ENCODE measurements around the gene GLDN. TPM values are rescaled to one million over a fixed set of nuclear protein-coding genes. Genes with fewer than 3 reads are reported as not detected.

GLDN gene
- total RNA-seq (2012; rRNA removed), result under 0.01 and 0.44 TPM in 2 replicates

DNA sequence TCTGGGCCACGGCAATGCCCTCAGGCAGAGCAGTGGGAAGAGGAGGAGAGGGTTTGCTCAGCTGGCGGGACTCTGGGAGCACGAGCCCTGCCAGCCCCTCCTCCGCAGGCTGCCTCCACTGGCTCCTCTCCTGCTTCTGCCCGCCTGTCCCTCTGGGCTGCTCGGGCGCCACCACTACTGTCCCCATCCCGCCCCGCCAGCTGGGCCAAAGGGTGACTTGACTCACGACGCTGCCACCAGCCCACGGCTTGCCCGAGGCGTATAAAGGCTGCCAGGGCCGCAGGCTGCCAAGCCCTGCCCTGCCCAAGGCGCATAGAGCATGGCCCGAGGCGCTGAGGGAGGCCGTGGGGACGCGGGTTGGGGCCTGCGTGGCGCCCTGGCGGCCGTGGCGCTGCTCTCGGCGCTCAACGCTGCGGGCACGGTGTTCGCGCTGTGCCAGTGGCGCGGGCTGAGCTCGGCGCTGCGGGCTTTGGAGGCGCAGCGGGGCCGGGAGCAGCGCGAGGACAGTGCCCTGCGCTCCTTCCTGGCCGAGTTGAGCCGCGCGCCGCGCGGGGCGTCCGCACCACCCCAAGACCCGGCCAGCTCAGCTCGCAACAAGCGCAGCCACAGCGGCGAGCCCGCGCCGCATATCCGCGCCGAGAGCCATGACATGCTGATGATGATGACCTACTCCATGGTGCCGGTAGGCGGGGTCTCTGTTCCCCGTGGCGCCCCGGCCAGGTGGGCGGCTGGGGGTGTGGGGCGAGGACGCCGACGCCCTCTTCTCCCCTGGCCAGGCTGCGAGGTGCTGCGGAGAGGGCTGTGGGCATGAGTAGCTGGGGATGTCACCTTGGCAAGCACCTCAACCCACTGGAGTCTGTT, at the start of gene GLDN:
TSS of gene GLDN (plus strand) at position 290 of the 861 bp plus-strand sequence. CDS start at position 320, 30 bp downstream.
- no peaks in the 10 kb centered on the region for H3K36me3 ChIP-seq (ENCODE audit: insufficient read depth, low read length)
- peak within 1 kb of the TSS; percentile 74 for H3K4me3 ChIP-seq (ENCODE audit: low read length)
- peak within 1 kb of the TSS; percentile 97 for H3K4me2 ChIP-seq (ENCODE audit: low read length)
- peaks cover 14% of the 10 kb centered on the region for H3K4me1 ChIP-seq (ENCODE audit: control insufficient read depth, insufficient read depth, low read length)
- H3K9me3 ChIP-seq (replicated peaks; ENCODE audit: low read length), result no peaks in the 10 kb centered on the region
- peak within 1 kb of the TSS; percentile 29 for H3K9ac ChIP-seq (ENCODE audit: low read depth, low read length)
- H3K27me3 ChIP-seq (ENCODE audit: control insufficient read depth, insufficient read depth, low read length), result peaks cover 44% of the 10 kb centered on the region

DNA sequence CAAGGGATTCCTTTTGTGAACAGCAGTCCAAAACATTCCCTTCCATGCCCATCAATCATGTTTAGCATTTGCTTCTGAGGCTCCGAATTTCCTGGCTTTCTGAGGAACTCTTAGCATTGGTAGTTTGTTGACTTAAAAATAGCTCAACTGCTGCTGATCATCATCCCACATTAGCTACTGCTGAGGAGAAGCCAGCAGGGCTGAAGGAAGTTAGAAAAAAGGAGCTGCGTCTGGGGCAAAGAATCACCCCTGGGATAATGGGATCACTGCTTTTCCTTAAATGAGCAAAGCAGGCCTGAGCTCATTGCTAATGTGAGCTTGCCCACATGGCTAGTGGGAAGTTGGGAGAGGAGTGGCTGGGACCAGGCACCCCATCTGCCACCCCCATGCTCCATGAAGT, 42.8 kb upstream of the GLDN start:
- Histone ChIP-seq H3K4me3 (ENCODE audit: low read length) (no peak overlapping the region), H3K9me3 (replicated peaks; ENCODE audit: low read length) (no peaks in the 10 kb centered on the region), H3K27me3 (ENCODE audit: control insufficient read depth, insufficient read depth, low read length) (peaks cover 35% of the 10 kb centered on the region), H3K4me1 (ENCODE audit: control insufficient read depth, insufficient read depth, low read length) (no peaks in the 10 kb centered on the region), H3K4me2 (ENCODE audit: low read length) (no peak overlapping the region), H3K36me3 (ENCODE audit: insufficient read depth, low read length) (no peaks in the 10 kb centered on the region), H3K9ac (ENCODE audit: low read depth, low read length) (no peak overlapping the region)

DNA sequence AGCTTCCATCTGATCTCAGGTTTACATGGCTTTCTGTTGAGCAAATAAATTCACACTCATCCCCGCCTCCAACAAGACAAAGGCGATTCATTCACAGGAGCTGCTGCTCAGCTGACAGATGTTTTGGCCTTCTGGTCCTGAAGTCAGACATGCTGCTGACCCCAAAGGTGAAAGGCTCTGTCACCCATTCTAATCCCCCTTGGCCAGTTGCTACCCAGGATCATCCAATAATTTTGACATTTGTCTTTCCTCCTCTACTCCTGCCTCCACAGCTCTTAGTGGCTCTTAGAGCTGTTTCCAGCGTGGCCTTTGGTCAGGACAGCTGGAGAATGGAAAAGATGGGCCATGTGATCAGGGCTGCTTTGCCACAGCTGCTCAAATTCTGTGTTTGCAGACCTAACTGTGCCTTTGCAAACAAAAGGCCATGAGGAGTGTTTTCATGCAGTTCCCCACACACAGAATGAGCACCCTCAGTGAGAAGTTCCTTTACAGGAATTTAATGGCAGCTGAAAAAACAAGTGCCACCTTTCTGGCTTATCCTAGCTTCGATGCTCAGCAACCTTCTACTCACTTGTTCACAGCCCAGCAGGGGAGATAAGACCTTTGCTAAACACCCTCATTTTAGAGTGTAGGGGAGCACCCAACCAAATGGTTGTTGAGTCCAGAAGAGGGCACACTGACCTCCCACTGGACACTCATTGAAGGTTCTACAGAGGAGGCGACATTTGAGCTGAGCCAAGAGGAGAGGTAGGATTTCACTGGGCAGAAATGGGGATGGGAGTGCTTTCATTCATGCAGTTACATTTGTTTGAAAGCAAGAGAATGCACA, 42.1 kb upstream of the GLDN start:
- Histone ChIP-seq H3K4me2 (ENCODE audit: low read length) (no peak overlapping the region), H3K9me3 (replicated peaks; ENCODE audit: low read length) (no peaks in the 10 kb centered on the region), H3K36me3 (ENCODE audit: insufficient read depth, low read length) (no peaks in the 10 kb centered on the region), H3K4me3 (ENCODE audit: low read length) (no peak overlapping the region), H3K27me3 (ENCODE audit: control insufficient read depth, insufficient read depth, low read length) (peaks cover 35% of the 10 kb centered on the region), H3K9ac (ENCODE audit: low read depth, low read length) (no peak overlapping the region), H3K4me1 (ENCODE audit: control insufficient read depth, insufficient read depth, low read length) (no peaks in the 10 kb centered on the region)

DNA sequence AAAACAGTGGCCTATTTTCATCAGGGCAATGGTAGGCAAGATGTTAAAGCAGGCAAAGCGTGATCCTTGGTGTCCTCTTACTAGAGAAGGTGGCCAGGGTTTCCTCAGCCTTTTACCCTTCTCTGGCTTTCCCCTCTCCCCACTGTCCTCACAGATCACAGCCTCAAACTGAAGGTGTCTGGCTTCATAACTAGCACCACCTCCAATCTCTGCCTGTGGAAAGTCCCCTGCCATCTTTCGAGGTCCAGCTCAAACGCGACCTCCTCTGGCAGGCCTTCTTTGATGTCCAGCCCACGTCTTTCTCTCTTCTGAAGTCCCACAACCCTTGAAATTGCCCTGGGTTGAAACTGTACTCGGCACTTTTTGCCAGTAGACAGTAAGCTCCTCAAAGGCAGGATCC, 39.0 kb upstream of the GLDN start:
- no peak overlapping the region for H3K4me2 ChIP-seq (ENCODE audit: low read length)
- H3K27me3 ChIP-seq (ENCODE audit: control insufficient read depth, insufficient read depth, low read length), result peaks cover 15% of the 10 kb centered on the region
- H3K9me3 ChIP-seq (replicated peaks; ENCODE audit: low read length), result no peaks in the 10 kb centered on the region
- no peak overlapping the region for H3K4me3 ChIP-seq (ENCODE audit: low read length)
- H3K4me1 ChIP-seq (ENCODE audit: control insufficient read depth, insufficient read depth, low read length), result peaks cover 2% of the 10 kb centered on the region
- no peak overlapping the region for H3K9ac ChIP-seq (ENCODE audit: low read depth, low read length)
- no peaks in the 10 kb centered on the region for H3K36me3 ChIP-seq (ENCODE audit: insufficient read depth, low read length)

DNA sequence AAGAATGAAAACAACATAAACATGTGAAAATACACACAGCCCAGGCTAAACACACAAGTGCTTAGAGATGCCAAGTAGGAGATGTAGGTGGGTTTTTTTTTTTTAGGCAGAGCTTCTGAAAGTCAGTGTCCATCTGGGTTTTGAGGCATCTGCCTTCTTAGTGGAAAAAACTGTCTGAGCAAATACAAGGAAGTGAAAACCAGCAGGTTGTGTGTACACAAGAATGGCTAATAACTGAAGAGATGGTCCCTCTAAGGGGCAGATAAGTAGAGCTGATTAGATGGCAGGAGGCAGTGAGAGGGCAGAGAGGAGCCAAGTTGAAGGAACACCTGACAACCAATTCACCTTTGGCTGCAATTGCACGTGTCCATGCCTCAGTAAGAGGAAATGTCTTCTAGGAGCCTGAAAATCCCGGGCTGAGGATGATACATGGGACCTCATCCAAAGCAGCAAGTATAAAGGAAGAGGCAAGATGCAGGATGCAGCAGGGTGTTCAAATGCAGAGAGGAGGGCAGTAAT, 37.9 kb upstream of the GLDN start:
- peaks cover 7% of the 10 kb centered on the region for H3K27me3 ChIP-seq (ENCODE audit: control insufficient read depth, insufficient read depth, low read length)

DNA sequence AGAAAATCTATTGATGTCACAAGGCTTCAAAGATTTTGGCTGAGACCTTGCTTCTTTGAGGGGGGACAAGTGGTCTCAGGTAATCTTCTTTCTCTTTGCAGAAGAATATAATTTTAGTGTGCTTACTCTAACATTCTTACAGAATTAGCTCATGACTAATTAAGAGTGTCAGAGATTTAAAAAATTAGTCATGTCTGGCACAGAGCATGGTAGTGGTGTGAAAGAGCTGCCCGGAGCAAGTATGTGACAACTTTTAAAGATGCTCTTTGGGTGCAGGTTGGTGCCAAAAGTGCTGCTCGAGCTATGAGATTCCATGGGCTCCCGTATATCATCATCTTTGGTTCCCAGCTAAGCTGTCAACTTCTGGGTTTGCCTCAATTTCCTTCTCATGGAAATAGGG, 34.1 kb upstream of the GLDN start:
- H3K9me3 ChIP-seq (replicated peaks; ENCODE audit: low read length), result no peaks in the 10 kb centered on the region
- H3K4me1 ChIP-seq (ENCODE audit: control insufficient read depth, insufficient read depth, low read length), result peaks cover 12% of the 10 kb centered on the region
- peaks cover 10% of the 10 kb centered on the region for H3K27me3 ChIP-seq (ENCODE audit: control insufficient read depth, insufficient read depth, low read length)
- H3K4me3 ChIP-seq (ENCODE audit: low read length), result no peak overlapping the region
- no peaks in the 10 kb centered on the region for H3K36me3 ChIP-seq (ENCODE audit: insufficient read depth, low read length)
- no peak overlapping the region for H3K4me2 ChIP-seq (ENCODE audit: low read length)
- H3K9ac ChIP-seq (ENCODE audit: low read depth, low read length), result no peak overlapping the region

More for the DNA sequence above, 37.9 kb upstream of the GLDN start:
- H3K4me2 ChIP-seq (ENCODE audit: low read length), result no peak overlapping the region
- H3K36me3 ChIP-seq (ENCODE audit: insufficient read depth, low read length), result no peaks in the 10 kb centered on the region
- no peak overlapping the region for H3K4me3 ChIP-seq (ENCODE audit: low read length)
- H3K4me1 ChIP-seq (ENCODE audit: control insufficient read depth, insufficient read depth, low read length), result peaks cover 8% of the 10 kb centered on the region
- H3K9ac ChIP-seq (ENCODE audit: low read depth, low read length), result no peak overlapping the region
- H3K9me3 ChIP-seq (replicated peaks; ENCODE audit: low read length), result no peaks in the 10 kb centered on the region

- Histone ChIP-seq H3K9me3 (replicated peaks; ENCODE audit: low read length) (no peaks in the 10 kb centered on the region), H3K36me3 (ENCODE audit: insufficient read depth, low read length) (no peaks in the 10 kb centered on the region), H3K4me3 (ENCODE audit: low read length) (no peak overlapping the region), H3K4me1 (ENCODE audit: control insufficient read depth, insufficient read depth, low read length) (peaks cover 12% of the 10 kb centered on the region), H3K9ac (ENCODE audit: low read depth, low read length) (no peak overlapping the region), H3K27me3 (ENCODE audit: control insufficient read depth, insufficient read depth, low read length) (peaks cover 15% of the 10 kb centered on the region), H3K4me2 (ENCODE audit: low read length) (no peak overlapping the region)
Observed at GRCh38 chr15:51307811-51308210, 33.6 kb upstream of the GLDN start.

DNA sequence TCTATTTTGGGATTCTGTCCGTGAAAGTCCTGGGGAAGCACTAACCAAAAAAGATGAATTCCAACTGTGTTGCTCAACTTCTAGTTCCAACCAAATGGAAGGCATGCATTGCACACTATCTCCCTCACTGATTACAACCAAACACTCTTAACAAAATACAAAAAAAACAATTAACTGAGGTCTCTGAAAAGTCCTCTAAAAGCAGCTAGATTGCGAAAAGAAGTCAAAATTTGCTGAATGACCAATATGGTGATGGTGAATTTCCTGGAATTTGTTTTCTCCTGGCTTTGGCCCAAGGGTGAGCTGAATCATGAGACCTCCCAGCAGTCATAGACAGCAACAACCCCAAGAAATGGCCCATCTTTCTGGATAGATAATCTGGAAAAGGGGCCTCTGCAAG, 31.4 kb upstream of the GLDN start:
- no peaks in the 10 kb centered on the region for H3K36me3 ChIP-seq (ENCODE audit: insufficient read depth, low read length)
- H3K9ac ChIP-seq (ENCODE audit: low read depth, low read length), result no peak overlapping the region
- no peak overlapping the region for H3K4me3 ChIP-seq (ENCODE audit: low read length)
- no peaks in the 10 kb centered on the region for H3K9me3 ChIP-seq (replicated peaks; ENCODE audit: low read length)
- peaks cover 15% of the 10 kb centered on the region for H3K27me3 ChIP-seq (ENCODE audit: control insufficient read depth, insufficient read depth, low read length)
- H3K4me2 ChIP-seq (ENCODE audit: low read length), result no peak overlapping the region
- H3K4me1 ChIP-seq (ENCODE audit: control insufficient read depth, insufficient read depth, low read length), result peaks cover 12% of the 10 kb centered on the region

- H3K4me1 ChIP-seq (ENCODE audit: control insufficient read depth, insufficient read depth, low read length), result peaks cover 12% of the 10 kb centered on the region
- H3K4me3 ChIP-seq (ENCODE audit: low read length), result no peak overlapping the region
- no peaks in the 10 kb centered on the region for H3K9me3 ChIP-seq (replicated peaks; ENCODE audit: low read length)
- H3K36me3 ChIP-seq (ENCODE audit: insufficient read depth, low read length), result no peaks in the 10 kb centered on the region
- H3K27me3 ChIP-seq (ENCODE audit: control insufficient read depth, insufficient read depth, low read length), result peaks cover 15% of the 10 kb centered on the region
- no peak overlapping the region for H3K4me2 ChIP-seq (ENCODE audit: low read length)
- H3K9ac ChIP-seq (ENCODE audit: low read depth, low read length), result no peak overlapping the region
Observed at GRCh38 chr15:51311510-51311909, 29.9 kb upstream of the GLDN start.

DNA sequence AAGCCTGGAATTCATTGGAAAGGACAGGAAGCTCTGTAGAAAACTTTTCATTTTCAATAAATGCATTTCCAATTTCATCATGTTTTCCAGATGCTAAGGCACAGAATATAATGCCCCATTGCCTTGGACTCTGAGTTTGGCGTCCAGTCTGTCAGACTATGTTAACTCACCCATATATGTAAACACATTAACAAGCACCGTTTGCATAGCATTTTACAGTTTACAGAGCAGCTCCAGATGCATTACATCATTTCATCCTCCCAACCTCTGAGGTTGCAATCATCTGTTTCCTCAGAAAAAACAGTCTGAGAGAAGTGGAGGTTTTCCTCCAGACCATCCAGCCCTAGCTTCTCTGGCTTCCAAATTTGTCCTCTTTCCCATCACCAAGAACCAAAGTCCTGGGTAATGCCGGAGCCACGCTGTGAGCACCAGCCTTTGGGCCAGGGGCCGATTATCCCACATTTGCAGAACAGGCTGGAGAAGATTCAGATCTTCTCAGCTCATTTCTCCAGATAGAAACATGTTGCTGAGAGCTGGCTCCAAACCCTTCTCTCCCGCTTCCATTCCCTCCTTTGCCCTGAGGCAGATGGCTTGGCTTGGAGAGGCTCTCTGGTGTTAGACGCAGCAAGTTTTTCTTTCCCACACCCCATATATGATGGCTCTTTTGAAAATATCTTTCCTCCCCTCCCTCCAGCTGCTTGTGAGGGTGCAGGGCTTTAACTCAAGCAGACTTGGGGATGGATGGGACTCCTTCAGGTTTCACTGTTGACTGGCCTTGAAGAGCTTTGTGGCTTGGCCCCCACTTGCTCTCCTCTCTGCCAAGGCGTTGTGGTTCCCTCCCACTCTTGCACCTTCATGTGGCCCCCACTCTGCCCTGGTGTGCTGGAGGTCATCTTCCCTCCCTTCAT, 29.0 kb upstream of the GLDN start:
- Histone ChIP-seq H3K4me1 (ENCODE audit: control insufficient read depth, insufficient read depth, low read length) (peaks cover 10% of the 10 kb centered on the region), H3K4me2 (ENCODE audit: low read length) (no peak overlapping the region), H3K4me3 (ENCODE audit: low read length) (no peak overlapping the region), H3K9ac (ENCODE audit: low read depth, low read length) (no peak overlapping the region), H3K36me3 (ENCODE audit: insufficient read depth, low read length) (no peaks in the 10 kb centered on the region), H3K9me3 (replicated peaks; ENCODE audit: low read length) (no peaks in the 10 kb centered on the region), H3K27me3 (ENCODE audit: control insufficient read depth, insufficient read depth, low read length) (peaks cover 15% of the 10 kb centered on the region)

- no peak overlapping the region for H3K4me2 ChIP-seq (ENCODE audit: low read length)
- no peak overlapping the region for H3K4me3 ChIP-seq (ENCODE audit: low read length)
- peaks cover 4% of the 10 kb centered on the region for H3K4me1 ChIP-seq (ENCODE audit: control insufficient read depth, insufficient read depth, low read length)
- H3K36me3 ChIP-seq (ENCODE audit: insufficient read depth, low read length), result no peaks in the 10 kb centered on the region
- peaks cover 15% of the 10 kb centered on the region for H3K27me3 ChIP-seq (ENCODE audit: control insufficient read depth, insufficient read depth, low read length)
- no peak overlapping the region for H3K9ac ChIP-seq (ENCODE audit: low read depth, low read length)
- no peaks in the 10 kb centered on the region for H3K9me3 ChIP-seq (replicated peaks; ENCODE audit: low read length)
Observed at GRCh38 chr15:51313074-51313393, 28.4 kb upstream of the GLDN start.

Measured in skeletal muscle satellite cell (primary cell).